NCI-H748 (cell line): ENCODE data around the gene RPS3.
"Not testable (repeated sequence)": the region's sequence is repeated elsewhere in the genome, so short reads cannot be mapped to it uniquely, and the experiment has no call there.

Experiments used
- DNase-seq: peaks from one replicate; lab custom pipeline; 2025; ENCODE audit not compliant: unreplicated experiment; lab: John Stamatoyannopoulos, UW

The RPS3 gene

DNA sequence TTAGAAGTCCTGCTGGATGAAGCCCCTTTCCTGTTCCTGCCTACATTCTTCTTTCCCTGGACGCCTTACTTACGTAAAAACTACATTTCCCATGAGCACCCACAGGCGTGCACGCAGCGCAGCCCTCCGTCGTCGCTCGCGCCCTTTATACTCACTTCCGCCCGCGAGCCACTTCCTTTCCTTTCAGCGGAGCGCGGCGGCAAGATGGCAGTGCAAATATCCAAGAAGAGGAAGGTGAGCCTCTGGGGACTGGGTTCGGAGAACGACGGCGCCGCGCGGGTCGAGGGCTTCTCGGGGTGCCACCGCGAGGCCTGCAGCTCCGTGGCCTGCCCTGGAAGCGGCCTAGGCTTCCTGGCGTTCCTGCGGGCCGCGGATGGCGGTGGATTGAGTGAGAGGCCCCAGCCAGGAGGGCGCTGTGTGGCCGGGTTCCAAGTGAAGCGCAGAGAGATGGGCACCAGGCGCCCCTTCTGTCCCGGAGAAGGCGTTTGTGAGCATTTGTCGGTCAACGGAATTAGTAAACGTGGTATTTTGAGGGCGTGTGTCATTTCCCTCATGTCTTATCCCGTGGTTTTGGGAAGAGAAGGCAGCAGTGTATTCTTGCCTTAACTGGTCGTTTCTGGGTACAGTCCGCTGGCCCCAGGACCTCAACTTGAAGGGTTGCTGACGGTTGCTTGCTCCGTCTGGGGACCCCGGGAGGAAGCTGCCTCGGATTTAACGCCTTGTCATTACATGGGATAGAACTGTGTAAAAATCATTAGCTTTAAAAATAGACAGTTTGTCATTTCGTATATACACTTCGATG is at the start of gene RPS3:
RPS3 (plus strand) TSS at position 175 of the 802 bp plus-strand sequence; CDS start at position 205, 30 bp downstream.
- DNase-seq = peak; percentile 96

DNA sequence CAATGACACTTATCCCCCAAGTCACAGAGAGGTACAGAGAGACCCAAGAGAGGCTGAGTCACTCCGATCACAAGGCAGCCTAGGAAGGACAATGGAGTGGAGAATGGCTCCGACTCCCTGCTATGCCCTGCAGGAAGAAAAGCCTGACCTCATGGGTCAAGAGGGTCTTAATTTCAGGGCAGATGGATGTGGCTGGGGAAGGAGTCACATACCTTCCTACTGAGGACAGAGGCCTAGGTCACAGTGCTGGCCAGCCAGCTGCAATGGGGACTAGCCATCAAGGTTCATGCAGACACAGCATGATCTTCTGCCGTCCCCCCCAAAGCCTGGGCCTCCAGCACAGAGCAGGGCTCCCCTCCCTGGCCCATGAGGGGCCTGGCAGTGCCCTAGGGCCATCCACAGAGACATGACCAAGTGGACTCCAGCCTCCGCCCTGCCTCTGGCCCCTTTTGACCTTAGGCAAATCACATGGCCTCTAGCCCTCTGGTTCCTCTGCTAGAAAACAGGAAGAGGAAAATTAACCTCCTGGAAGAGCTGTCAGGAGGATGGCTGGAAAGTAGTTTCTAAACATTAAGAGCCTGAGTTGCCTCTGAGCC is 49.7 kb upstream of the RPS3 start:
- no peak for DNase-seq

DNA sequence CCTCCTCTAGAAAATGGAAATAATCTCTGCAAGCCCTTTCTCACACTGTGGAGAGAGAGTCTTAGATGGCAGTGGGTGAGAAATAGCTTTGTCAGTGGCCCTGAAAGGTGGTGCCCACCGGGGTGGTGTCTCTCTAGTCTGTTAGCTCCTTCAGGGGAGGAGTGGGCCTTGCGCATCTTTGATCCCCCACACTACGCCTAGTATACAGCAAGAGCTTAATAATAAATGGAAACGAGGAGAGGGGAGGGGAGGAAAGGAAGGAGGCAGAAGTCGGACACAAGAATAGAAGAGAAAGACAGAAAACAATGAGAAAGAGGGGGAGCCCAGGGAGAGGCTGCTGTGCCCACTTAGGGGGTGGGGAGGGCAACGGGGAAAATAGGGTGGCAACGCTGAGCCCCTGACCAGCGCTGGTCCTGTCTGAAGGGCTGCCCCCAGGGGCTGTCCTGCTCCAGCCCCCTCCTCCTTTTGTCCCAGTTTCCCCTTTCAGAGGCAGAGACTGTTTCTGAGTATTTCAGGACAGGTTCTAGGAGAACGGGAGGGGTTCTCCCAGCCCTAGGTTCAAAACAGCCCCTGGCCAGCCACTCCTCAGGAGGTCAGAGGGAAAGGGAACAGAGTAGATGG is 49.1 kb upstream of the RPS3 start:
- no peak for DNase-seq

DNA sequence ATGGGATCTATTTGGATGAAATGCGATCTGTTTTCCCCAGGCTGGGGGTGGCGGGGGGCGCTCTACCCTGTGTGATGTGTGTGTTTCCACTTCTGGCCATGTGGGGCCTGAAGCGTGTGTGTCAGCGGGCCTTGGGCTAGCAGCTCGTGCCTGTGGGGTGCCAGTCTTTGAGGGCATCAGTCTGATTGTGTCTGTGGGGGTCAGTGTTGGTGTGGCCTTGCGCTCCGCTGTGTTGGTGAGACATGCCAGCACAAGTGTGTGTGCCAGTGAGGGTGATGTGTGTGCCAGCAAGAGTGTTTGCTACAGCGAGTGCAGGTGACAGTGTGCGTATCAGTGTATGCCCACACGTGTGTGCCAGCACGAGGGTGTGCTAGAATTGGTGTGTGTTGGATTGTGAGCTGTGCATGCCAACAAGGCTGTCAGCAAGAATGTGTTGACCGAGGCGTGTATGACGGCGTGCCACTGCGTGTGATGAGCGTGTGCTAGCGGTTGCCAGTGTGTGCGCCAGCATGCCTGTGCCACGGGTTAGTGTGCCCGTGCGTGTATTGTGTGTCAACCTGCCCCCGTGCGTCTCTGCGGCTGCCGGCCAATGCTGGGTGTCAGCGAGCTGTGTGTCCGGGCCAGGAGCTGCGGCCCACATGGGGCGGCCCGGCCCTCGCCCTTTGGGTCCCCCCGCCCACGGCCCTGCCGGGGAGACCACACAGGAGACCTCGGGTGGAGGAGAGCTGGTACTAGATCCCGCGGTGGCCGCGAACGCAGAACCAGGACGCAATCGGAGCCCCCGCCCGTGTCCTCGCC is 48.4 kb upstream of the RPS3 start:
- DNase-seq = peak; percentile 37

DNA sequence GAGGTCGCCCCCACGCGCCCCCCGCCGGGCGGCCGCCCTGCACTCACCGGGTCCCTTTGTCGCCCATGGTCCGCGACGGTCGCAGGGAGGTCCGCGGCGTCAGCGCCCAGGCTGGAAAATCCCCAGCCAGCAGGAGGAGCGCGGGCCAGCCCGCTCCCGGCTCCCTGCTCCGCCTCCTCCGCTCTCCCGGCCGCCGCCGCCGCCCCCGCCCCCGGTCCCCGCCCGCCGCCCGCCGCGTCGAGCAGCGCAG is 47.9 kb upstream of the RPS3 start, which contains the start of gene ARRB1:
ARRB1 (minus strand) TSS at position 121 of the 250 bp plus-strand sequence; CDS start at position 67, 54 bp downstream.
- DNase-seq = peak; percentile 55

DNA sequence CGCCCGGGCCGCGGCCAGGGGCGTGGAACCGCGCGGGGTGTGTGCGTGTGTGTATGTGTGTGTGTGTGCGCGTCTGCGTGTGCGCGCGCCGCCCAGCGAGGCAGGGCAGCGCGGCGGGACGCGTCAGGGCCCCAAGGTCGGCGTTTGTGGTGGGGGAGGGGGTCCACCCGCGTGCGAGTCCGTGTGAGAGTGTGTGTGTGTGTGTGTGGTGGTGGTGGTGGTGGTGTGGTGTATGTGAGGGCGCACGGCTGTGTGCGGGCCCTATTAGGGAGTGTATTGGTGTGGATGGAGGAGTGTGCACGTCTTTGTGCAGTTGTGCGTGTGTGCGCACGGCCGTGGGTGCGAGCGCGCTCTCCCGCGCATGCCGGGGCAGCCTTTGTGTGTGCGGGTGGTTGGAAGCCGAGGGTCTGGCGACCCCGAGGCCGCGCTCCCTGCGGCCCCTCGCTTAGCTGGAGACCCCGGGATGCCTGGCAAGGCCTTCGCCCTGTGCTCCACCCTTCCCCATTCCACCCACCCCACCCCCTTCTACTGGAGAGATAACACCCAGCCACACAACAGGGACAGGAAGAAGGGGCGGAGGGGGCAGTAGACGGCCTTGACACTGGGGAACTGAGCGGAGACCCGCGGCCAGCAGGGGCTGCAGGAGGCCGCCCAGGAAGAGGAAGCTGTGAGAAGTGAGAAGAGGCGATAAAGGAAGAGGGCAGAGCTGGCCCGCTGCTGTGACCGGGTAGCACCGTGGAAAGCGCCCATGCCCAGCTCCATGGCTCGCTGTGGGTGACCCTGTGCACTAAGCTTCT is 47.3 kb upstream of the RPS3 start:
- peak; percentile 58 for DNase-seq

DNA sequence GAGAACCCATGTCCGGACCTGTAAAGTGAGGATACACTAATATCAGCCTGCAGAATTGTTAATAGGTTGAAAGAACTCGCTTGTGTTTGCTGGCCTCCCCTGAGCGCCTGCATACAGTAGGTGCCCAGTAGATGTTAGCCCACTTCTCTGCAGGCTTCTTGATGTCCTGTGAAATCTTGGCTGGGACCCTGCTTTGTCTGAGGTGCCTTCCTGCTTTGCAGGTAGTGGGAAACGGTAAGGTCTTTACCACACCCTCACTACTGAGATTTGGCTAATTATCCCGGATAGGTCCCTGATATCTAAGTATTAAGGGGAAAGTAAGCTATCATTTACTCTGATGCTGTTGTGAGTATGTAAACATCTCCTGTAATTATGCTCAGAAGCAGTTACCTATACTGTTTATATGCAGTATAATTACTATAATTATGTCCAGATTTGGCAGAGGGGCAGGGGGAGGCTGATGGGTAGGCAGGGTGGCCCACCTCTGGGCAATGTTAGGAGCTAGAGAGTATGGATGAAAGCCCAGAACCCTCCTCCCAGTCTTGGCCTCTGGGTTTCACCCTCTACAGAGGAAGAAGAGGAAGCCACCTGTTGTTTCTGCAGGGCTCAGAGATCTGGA is 46.6 kb upstream of the RPS3 start:
- peak; percentile 68 for DNase-seq

DNA sequence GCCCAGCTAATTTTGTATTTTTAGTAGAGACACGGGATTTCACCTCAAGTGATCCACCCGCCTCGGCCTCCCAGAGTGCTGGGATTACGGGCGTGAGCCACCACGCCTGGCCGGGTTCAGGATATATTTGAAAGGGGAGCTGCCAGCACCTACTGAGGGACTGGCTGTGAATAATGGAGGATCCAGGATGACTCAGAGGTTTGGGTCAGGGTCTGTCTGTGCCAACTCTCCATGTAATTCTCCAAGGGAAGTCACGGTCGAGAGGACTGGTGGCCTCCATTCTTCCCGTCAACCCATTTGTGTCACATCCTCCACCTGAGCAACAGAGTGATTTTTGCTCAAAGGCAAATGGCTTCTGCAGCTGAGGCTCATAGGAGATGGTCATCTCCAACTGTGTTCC is 44.3 kb upstream of the RPS3 start:
- no peak for DNase-seq

DNA sequence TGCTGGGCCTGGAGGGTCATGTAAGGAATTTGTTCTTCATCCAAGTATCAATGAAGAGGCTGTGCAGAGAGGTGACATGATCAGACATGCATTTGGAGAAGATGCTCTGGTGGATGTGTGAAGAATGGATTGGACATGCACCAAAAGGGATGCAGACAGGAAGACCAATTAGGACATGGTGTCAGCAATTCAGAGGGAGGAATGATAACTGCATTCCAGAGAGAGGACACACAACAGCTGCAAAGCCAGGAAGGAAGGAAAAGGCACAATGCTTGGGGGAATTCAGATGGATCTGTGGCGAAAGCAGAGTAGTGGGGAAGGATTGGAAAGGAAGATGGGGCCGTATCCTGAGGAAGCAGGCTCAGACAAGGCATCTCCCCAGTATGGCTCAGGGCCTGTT is 42.7 kb upstream of the RPS3 start:
- DNase-seq = no peak

DNA sequence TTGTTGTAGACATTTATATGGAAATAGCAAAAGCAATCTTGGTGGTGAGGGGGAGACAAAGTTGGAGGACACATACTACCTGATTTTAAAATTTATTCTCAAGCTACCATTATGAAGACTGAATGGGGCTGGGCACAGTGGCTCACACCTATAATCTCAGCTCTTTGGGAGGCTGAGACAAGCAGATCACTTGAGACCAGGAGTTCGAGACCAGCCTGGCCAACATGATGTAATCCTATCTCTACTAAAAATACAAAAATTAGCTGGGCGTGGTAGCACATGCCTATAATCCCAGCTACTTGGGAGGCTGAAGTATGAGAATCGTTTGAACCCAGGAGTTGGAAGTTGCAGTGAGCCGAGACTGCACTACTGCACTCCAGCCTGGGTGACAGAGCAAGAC is 37.0 kb upstream of the RPS3 start:
- DNase-seq = not testable (repeated sequence)

DNA sequence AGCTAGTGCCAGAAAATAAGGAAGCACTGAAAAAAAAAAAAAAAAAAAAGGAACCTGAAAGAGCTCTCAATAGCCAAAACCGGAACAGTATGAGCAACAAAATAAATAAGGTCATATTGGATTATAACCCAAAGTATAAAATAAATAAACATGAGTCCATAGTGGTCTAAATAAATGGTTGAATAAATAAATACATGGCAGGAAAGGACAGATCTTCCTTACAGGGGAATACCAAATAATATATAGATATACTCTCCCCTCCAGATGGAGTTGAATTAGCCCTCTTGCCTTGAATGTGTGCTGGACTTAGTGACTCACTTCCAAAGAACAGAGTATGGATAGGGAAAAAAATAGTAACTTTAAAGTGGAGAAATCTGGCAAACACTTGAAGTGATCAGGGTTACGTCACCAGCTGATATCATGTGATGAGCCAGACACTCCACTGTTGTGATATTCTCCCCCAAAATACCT is 33.6 kb upstream of the RPS3 start:
- DNase-seq = no peak

DNA sequence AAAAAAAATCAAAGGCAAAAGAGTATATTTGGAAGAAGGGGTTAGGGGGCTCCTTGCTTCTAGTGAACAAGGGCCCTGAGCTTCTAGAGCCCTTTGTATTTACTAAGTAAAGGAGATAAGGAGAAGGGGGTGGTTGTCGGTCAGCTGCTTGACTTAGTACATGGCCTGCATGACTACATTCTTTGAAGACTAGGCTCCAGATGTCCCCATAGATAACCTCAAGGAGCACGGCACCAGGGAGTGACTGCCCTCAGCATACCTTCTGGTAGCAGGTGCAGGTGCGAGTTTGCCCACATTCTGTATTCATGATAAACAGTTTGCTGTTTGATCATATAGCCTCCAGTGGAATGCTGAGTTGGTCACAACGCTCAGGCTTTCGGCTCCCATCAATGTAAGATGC is 32.5 kb upstream of the RPS3 start:
- not testable (repeated sequence) for DNase-seq

DNA sequence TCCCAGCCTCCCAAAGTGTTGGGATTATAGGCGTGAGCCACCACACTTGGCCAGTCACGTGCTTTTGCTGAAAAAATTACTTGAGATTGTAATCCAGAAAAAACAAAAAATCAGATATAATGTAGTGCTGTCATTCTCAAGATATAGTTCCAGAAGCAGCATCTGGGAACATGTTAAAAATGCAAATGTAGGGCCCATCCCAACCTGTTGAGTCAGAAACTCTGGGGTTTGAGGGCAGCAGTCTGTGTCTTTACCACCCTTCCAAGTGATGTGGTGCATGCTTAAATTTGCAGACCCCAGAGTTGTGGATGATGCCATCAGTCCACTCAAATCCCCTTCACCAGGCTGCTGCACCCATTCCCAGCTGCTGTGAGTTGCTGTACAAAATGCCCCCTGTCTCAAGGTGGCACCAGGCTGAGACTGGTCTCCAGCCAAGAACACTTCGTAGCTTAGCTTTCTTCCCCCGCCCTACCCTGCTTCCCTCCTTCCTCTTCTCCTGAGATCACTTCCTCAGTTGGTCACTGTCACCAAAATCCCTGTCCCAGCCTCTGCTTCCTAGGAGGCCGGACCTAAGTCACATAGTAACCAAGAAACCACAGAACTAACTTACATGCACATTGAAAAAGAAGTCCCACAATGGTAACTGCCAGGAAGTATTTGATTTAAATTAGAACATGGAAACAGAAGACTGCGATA is 29.6 kb upstream of the RPS3 start:
- DNase-seq = no peak

DNA sequence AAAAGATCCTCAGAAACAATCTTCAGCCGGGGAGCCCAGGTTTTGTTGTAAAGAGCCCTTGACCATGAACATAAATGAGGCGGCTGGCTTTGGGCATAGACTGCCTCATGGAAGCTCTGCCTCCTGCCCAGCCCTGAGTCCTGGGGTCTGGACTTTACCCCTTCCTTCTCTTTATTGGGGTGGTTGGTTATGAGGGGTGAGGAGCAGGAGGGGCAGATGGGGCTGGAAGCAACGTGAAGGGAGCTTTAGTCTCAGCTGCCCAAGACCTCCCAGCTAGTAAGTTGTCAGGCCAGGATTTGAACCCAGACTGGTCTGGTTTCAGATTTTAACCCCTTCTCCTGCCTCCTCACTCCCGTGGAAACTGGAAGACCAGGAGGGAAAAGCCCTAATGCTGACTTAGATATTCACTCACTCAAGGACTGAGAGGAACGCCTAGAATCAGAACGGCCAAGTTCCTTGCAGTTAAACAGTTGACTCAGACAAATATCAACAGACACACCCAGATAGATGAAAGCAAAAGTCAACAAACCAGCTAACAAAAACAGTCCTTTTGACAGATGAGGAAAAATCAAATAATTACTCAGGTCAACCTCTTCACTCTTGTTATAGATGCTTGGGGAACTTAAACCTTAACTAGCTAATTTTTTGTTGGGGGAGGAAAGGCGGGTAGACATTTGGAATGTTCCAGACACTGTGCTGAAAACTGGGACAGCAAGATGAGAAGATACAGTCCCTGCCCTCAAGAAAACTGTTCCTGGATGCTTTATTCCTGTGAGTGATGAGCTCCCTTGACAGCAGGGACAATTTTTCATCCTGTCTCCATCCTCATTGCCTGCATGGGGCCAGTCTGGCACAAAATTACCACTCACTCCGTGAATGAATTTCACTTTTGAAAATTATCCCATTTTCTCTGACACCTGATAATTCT is 27.1 kb upstream of the RPS3 start:
- DNase-seq = peak; percentile 88

DNA sequence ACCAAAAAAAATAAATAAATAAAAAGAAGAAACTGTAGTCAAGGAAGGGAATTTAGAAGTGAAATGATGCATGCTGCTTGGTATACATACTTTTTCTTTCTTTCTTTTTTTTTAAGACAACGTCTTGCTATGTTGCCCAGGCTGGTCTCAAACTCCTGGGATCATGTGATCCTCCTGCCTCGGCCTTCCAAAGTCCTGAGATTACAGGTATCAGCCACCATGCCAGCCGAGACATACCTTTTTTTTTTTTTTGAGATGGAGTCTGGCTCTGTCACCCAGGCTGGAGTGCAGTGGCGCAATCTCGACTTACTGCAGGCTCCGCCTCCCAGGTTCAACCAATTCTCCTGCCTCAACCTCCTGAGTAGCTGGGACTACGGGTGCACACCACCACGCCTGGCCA is 26.1 kb upstream of the RPS3 start:
- no peak for DNase-seq

DNA sequence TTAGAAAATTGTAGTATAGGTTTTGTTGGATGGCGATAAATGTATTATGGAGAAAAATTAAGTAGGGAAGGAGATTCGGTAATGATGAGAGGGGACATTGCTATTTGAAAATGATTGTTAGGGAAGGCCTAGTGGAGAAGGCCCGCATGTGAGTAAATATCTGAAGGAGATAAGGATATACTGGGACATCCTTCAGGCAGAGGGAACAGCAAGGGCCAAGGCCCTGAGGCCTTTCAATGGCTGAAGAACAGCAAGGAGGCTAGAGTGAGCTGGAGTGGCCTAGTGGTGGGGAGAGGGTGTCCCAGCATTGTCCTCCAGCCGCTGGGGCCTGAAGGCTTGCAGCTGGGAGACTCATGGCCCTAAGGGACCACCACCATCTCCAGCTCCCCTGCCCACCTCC is 24.7 kb upstream of the RPS3 start:
- DNase-seq = no peak

DNA sequence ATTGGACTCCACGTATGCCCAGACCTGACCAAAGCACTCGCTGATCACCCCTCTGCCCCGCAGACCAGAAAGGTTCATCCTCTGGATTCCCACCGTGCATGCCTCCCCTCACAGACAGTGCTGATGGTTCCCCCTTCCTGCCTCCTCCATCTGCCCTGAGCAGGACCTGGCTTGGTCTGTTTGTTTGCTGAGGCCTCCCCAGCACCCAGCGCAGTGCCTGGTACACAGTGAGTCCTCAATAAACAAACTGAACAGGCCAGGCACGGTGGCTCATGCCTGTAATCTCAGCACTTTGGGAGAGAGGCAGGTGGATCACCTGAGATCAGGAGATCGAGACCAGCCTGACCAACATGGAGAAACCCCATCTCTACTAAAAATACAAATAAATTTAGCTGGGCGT is 23.7 kb upstream of the RPS3 start:
- DNase-seq = no peak

DNA sequence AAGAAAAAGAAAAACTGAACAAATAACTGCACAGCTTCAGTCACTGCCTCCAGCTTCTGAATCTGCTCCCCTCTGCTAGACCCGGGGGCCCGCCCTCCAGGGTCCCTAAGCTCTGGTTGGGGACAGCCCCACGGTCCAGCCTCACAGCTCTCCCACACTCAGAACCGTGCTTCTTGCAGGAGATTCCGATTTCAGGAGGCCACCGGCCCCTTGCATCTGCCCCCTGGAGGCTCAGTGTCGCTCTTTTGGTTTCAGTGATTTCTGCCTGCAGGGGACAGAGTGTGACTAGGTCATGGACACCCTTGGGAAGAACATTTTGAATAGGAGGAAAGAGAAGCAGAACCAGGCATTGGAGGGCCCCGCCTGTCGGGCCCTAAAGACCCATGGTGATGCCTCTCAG is 23.1 kb upstream of the RPS3 start:
- no peak for DNase-seq

DNA sequence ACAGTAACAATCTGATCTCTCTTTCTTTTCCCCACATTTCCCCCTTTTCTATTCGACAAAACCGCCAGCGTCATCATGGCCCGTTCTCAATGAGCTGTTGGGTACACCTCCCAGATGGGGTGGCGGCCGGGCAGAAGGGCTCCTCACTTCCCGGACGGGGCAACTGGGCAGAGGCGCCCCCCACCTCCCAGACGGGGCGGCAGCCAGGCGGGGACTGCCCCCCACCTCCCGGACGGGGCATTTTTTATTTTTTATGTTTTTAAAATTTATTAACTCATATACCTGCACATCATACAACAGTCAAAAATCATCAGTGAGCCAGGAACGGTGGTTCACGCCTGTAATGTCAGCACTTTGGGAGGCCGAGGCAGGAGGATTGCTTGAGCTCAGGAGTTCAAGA is 20.5 kb upstream of the RPS3 start:
- DNase-seq = not testable (repeated sequence)
